Stimulated activated naive CD4-positive, alpha-beta T cell treated with Interleukin-2 at 50 U/mL for 16 hours (primary cell): ENCODE measurements around the gene ABLIM1.

Experiments used
- DNase-seq: peaks from one replicate; lab custom pipeline; 2025; lab: John Stamatoyannopoulos, UW

The ABLIM1 gene

GRCh38 chr10:114386452-114386851, 271.6 kb downstream of the ABLIM1 start:
- DNase-seq: no peak

GRCh38 chr10:114385557-114385956, 272.5 kb downstream of the ABLIM1 start:
- no peak for DNase-seq

- DNase-seq: no peak
Measured at GRCh38 chr10:114384601-114385000, 273.5 kb downstream of the ABLIM1 start.

- DNase-seq: no peak
Measured at GRCh38 chr10:114384181-114384580, 273.9 kb downstream of the ABLIM1 start.
